ENCODE measurements around the gene GRIK2. TPM values are rescaled to one million over a fixed set of nuclear protein-coding genes. Genes with fewer than 3 reads are reported as not detected.

GRIK2 gene
- total RNA-seq, 1 donor from 2014 or later: 3.7 TPM

- DNase-seq: no peak
These were observed 514.1 kb downstream of the GRIK2 start for GRCh38 chr6:101907356-101908217.

GRCh38 chr6:101909366-101909765 is 515.9 kb downstream of the GRIK2 start:
- no peak for DNase-seq

- no peak for DNase-seq
These were observed 518.8 kb downstream of the GRIK2 start for GRCh38 chr6:101912311-101912710.

GRCh38 chr6:101918471-101918870 is 525.0 kb downstream of the GRIK2 start:
- no peak for DNase-seq

- no peak for DNase-seq
These were observed 528.4 kb downstream of the GRIK2 start for GRCh38 chr6:101921829-101922450.

GRCh38 chr6:101926149-101926925 is 532.8 kb downstream of the GRIK2 start:
- DNase-seq: no peak

GRCh38 chr6:101931766-101932165 is 538.3 kb downstream of the GRIK2 start:
- DNase-seq: no peak

GRCh38 chr6:101932704-101933103 is 539.2 kb downstream of the GRIK2 start:
- no peak for DNase-seq

GRCh38 chr6:101935732-101936131 is 542.2 kb downstream of the GRIK2 start:
- no peak for DNase-seq

- DNase-seq: no peak
These were observed 543.0 kb downstream of the GRIK2 start for GRCh38 chr6:101936516-101936915.

- DNase-seq: no peak
These were observed 543.6 kb downstream of the GRIK2 start for GRCh38 chr6:101937108-101937507.

- DNase-seq: no peak
These were observed 546.9 kb downstream of the GRIK2 start for GRCh38 chr6:101940391-101940790.

- DNase-seq: no peak
These were observed 563.5 kb downstream of the GRIK2 start for GRCh38 chr6:101956961-101957360.

GRCh38 chr6:101961357-101961756 is 567.8 kb downstream of the GRIK2 start:
- DNase-seq: no peak

GRCh38 chr6:101980924-101981323 is 587.4 kb downstream of the GRIK2 start:
- no peak for DNase-seq

GRCh38 chr6:101986476-101986875 is 593.0 kb downstream of the GRIK2 start:
- no peak for DNase-seq

GRCh38 chr6:101992286-101992685 is 598.8 kb downstream of the GRIK2 start:
- no peak for DNase-seq

- no peak for DNase-seq
These were observed 601.0 kb downstream of the GRIK2 start for GRCh38 chr6:101994521-101994920.

- DNase-seq: no peak
These were observed 621.9 kb downstream of the GRIK2 start for GRCh38 chr6:102015431-102015830.

- DNase-seq: no peak
These were observed 628.8 kb downstream of the GRIK2 start for GRCh38 chr6:102022281-102022680.

GRCh38 chr6:102022803-102023202 is 629.3 kb downstream of the GRIK2 start:
- DNase-seq: no peak

- no peak for DNase-seq
These were observed 630.6 kb downstream of the GRIK2 start for GRCh38 chr6:102023977-102024657.

Measured in skin of body (tissue), 2 donors.